ENCODE measurements around the gene AGPAT4. TPM values are rescaled to one million over a fixed set of nuclear protein-coding genes. Genes with fewer than 3 reads are reported as not detected.
"Not testable (repeated sequence)": the region's sequence is repeated elsewhere in the genome, so short reads cannot be mapped to it uniquely, and the experiment has no call there.

AGPAT4 gene
- total and polyA plus RNA-seq, 2 of the 4 experiments (the other 2 are of a cell fraction) = 3.6 to 3.8 TPM

DNA sequence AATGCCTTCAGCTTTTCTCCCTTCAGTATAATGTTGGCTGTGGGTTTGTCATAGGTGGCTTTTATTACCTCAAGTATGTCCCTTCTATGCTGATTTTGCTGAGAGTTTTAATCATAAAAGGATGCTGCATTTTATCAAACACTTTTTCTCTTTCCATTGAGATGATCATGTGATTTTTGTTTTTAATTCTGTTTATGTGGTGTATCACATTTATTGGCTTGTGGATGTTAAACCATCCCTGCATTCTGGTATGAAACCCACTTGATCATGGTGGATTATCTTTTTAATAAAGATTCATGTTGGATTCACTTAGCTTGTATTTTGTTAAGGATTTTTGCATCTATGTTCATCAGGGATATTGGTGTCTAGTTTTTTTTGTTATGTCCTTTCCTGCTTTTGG lies 150.5 kb downstream of the AGPAT4 start:
- H4K91ac ChIP-seq (ENCODE audit: insufficient read depth, low read depth, low read length); H2AK5ac ChIP-seq (ENCODE audit: low read depth, low read length); H2AFZ ChIP-seq (replicated peaks; ENCODE audit: low read length, poor library complexity); H3K18ac ChIP-seq (ENCODE audit: low read depth, low read length); BruUV-seq (replicated peaks); H3K27ac ChIP-seq (ENCODE audit: insufficient read depth, low read length); H3K4me3 ChIP-seq (ENCODE audit: insufficient read depth, low read depth, low read length); H2BK120ac ChIP-seq (ENCODE audit: low read depth, low read length); H3K23ac ChIP-seq (ENCODE audit: low read depth, low read length); H4K8ac ChIP-seq (ENCODE audit: low read depth in 2 of 2, low read length in 2 of 2); intact Hi-C loops (cut with micrococcal nuclease); H2AK9ac ChIP-seq (replicated peaks; ENCODE audit: low read depth, low read length, poor library complexity); H3K9ac ChIP-seq (ENCODE audit: low read depth, low read length); dilution Hi-C loops (cut with HindIII; ENCODE audit: low sequenced_read_pairs, unreplicated experiment); POLR2A ChIA-PET (ENCODE audit: unreplicated experiment); H3K9me3 ChIP-seq (ENCODE audit: control insufficient read depth, insufficient read depth, low read length); H2BK5ac ChIP-seq (ENCODE audit: low read depth, low read length, poor library complexity, severe bottlenecking); H3K56ac ChIP-seq (ENCODE audit: extremely low read depth, insufficient read depth, low read length); in situ Hi-C loops (cut with MboI; ENCODE audit: low sequenced_read_pairs); H3K4ac ChIP-seq (ENCODE audit: low read depth, low read length); H3K9me1 ChIP-seq (ENCODE audit: insufficient read depth, low read length); H3K4me2 ChIP-seq (ENCODE audit: low read depth, low read length); H3K79me1 ChIP-seq (ENCODE audit: low read depth in 1 of 2, low read length in 2 of 2); H3K27me3 ChIP-seq (ENCODE audit: control insufficient read depth, insufficient read depth, low read length); H2BK15ac ChIP-seq (ENCODE audit: low read depth, low read length); H4K5ac ChIP-seq (ENCODE audit: low read depth, low read length); H4K20me1 ChIP-seq (ENCODE audit: insufficient read depth, low read length); H3K36me3 ChIP-seq (ENCODE audit: control insufficient read depth, insufficient read depth, low read length); H2BK20ac ChIP-seq (ENCODE audit: low read depth, low read length); H3K14ac ChIP-seq (replicated peaks; ENCODE audit: low read depth, low read length); DNase-seq; H3K4me1 ChIP-seq (ENCODE audit: control insufficient read depth, insufficient read depth, low read length); ATAC-seq (ENCODE audit: low read depth): not testable (repeated sequence)
- CTCF ChIA-PET = interaction anchor here (1.4 kb wide), 1 partner anchor 9 kb away, joined by 3 read pairs; no protein-coding TSS in a partner anchor
